Progenitor cell of endocrine pancreas (in vitro differentiated cells): Measurements from ENCODE around the gene EVI5L. TPM values are rescaled to one million over a fixed set of nuclear protein-coding genes. Genes with fewer than 3 reads are reported as not detected.

Experiments used
- DNase-seq: peaks from one replicate; pipeline ENCODE4 v3.0.0; 2021; ENCODE audit warnings: low spot score; ENCODE audit not compliant: unreplicated experiment
- H3K27ac Mint-ChIP-seq: 2 replicates; pipeline ENCODE4 v1.8.0; 2021; ENCODE audit warnings: mild to moderate bottlenecking, moderate library complexity, mixed read lengths
- H3K27me3 Mint-ChIP-seq: 2 replicates; pipeline ENCODE4 v1.8.0; 2021; ENCODE audit warnings: mixed read lengths
- H3K36me3 Mint-ChIP-seq: 2 replicates; pipeline ENCODE4 v1.8.0; 2022; ENCODE audit warnings: mixed read lengths; ENCODE audit not compliant: insufficient read depth
- H3K4me1 Mint-ChIP-seq: 2 replicates; pipeline ENCODE4 v1.8.0; 2021; ENCODE audit warnings: low read depth, mixed read lengths
- H3K4me3 Mint-ChIP-seq: 2 replicates; pipeline ENCODE4 v1.8.0; 2021; ENCODE audit warnings: low read depth, mild to moderate bottlenecking, moderate library complexity, mixed read lengths
- H3K9me3 Mint-ChIP-seq: 2 replicates; pipeline ENCODE4 v1.8.0; 2021; ENCODE audit warnings: low read depth, mixed read lengths
- total RNA-seq: library from RNA; stranded (reverse); gene quantifications from 2 replicates; pipeline ENCODE4 v1.2.1, GENCODE V29; 2021
- TF ChIP-seq, protein P1 (sequence below): fragments of 200-600 bp; sonication (generic); IDR thresholded peaks from one replicate; pipeline ENCODE4 v1.5.0; 2021; ENCODE audit warnings: antibody characterized with exemption, mild to moderate bottlenecking; ENCODE audit not compliant: unreplicated experiment

EVI5L gene
- total RNA-seq, 1 donor from 2014 or later, result 16.2 TPM

DNA sequence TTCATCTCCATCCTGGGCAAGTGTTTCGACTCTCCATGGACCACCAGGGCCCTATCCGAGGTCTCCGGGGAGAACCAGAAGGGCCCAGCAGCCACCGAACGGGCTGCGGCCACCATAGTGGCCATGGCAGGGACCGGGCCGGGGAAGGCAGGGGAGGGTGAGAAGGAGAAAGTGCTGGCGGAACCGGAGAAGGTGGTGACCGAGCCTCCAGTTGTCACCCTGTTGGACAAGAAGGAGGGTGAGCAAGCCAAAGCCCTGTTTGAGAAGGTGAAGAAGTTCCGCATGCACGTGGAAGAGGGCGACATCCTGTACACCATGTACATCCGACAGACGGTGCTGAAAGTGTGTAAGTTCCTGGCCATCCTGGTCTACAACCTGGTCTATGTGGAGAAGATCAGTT lies 68.9 kb downstream of the EVI5L start:
- no peak for DNase-seq
- Mint-ChIP-seq H3K27ac (no peak overlapping the region), H3K4me1 (peaks cover 8% of the 10 kb centered on the region), H3K27me3 (peaks cover 2% of the 10 kb centered on the region), H3K4me3 (no peak overlapping the region), H3K9me3 (no peaks in the 10 kb centered on the region), H3K36me3 (no peaks in the 10 kb centered on the region)
- TF ChIP-seq, protein P1, sequence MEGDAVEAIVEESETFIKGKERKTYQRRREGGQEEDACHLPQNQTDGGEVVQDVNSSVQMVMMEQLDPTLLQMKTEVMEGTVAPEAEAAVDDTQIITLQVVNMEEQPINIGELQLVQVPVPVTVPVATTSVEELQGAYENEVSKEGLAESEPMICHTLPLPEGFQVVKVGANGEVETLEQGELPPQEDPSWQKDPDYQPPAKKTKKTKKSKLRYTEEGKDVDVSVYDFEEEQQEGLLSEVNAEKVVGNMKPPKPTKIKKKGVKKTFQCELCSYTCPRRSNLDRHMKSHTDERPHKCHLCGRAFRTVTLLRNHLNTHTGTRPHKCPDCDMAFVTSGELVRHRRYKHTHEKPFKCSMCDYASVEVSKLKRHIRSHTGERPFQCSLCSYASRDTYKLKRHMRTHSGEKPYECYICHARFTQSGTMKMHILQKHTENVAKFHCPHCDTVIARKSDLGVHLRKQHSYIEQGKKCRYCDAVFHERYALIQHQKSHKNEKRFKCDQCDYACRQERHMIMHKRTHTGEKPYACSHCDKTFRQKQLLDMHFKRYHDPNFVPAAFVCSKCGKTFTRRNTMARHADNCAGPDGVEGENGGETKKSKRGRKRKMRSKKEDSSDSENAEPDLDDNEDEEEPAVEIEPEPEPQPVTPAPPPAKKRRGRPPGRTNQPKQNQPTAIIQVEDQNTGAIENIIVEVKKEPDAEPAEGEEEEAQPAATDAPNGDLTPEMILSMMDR, result no peak

DNA sequence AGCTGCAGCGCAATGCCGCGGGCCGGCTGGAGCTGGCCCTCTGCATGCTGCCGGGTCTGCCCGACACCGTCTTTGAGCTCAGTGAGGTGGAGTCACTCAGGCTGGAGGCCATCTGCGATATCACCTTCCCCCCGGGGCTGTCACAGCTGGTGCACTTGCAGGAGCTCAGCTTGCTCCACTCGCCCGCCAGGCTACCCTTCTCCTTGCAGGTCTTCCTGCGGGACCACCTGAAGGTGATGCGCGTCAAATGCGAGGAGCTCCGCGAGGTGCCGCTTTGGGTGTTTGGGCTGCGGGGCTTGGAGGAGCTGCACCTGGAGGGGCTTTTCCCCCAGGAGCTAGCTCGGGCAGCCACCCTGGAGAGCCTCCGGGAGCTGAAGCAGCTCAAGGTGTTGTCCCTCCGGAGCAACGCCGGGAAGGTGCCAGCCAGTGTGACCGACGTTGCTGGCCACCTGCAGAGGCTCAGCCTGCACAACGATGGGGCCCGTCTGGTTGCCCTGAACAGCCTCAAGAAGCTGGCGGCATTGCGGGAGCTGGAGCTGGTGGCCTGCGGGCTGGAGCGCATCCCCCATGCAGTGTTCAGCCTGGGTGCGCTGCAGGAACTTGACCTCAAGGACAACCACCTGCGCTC lies 69.8 kb downstream of the EVI5L start:
- H3K4me3 Mint-ChIP-seq, result no peak overlapping the region
- peaks cover 12% of the 10 kb centered on the region for H3K4me1 Mint-ChIP-seq
- H3K36me3 Mint-ChIP-seq, result no peaks in the 10 kb centered on the region
- DNase-seq, result no peak
- TF ChIP-seq, protein P1, result no peak
- no peaks in the 10 kb centered on the region for H3K9me3 Mint-ChIP-seq
- no peaks in the 10 kb centered on the region for H3K27me3 Mint-ChIP-seq
- H3K27ac Mint-ChIP-seq, result no peak overlapping the region

DNA sequence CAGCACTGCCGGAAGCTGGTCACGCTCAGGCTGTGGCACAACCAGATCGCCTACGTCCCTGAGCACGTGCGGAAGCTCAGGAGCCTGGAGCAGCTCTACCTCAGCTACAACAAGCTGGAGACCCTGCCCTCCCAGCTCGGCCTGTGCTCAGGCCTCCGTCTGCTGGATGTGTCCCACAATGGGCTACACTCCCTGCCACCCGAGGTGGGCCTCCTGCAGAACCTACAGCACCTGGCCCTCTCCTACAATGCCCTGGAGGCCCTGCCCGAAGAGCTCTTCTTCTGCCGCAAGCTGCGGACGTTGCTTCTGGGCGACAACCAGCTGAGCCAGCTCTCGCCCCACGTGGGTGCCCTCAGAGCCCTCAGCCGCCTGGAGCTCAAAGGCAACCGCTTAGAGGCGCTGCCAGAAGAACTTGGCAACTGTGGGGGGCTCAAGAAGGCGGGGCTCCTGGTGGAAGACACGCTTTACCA lies 70.4 kb downstream of the EVI5L start:
- TF ChIP-seq, protein P1, result no peak
- Mint-ChIP-seq H3K36me3 (no peaks in the 10 kb centered on the region), H3K27ac (no peak overlapping the region), H3K27me3 (no peaks in the 10 kb centered on the region), H3K4me1 (peaks cover 16% of the 10 kb centered on the region), H3K9me3 (no peaks in the 10 kb centered on the region), H3K4me3 (no peak overlapping the region)
- DNase-seq, result no peak

DNA sequence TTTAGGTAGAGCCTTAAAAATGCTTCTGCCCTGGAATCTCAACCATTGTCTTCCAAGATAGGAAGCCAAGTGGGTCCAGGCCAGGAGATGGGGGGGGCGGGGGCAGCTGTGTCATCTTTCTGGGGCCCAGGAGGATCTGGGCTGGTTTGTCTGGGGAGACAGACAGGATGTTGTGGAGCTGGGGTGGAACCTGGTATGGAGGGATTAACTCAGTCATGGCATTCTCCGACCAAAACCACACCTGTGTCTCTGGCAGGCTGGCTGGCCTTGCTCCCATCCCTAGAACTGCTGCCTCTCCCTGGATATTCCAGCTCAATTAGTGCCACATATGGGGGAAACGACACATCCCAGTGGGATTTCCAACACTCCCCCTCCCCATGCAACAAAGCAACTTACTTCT lies 70.9 kb downstream of the EVI5L start:
- H3K4me3 Mint-ChIP-seq, result no peak overlapping the region
- H3K9me3 Mint-ChIP-seq, result no peaks in the 10 kb centered on the region
- no peaks in the 10 kb centered on the region for H3K27me3 Mint-ChIP-seq
- TF ChIP-seq, protein P1, result no peak
- DNase-seq, result no peak
- H3K36me3 Mint-ChIP-seq, result no peaks in the 10 kb centered on the region
- peaks cover 19% of the 10 kb centered on the region for H3K4me1 Mint-ChIP-seq
- H3K27ac Mint-ChIP-seq, result no peak overlapping the region

DNA sequence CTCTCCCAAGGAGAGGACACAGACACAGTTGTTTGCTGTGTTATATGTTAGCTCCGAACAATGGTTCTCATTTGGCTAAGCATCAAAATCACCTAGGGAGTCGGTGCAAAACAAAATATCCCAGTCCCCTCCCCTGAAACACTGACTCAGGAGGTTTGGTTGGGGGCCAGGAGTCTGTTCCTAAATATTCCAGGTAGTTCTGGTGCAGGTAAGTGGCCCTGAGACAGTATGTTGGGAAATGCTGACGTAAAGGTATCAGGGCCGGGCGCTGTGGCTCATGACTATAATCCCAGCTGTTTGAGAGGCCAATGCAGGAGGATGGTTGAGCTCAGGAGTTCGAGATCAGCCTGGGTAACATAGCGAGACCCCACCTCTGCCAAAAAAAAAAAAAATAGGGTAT lies 71.3 kb downstream of the EVI5L start:
- H3K36me3 Mint-ChIP-seq, result no peaks in the 10 kb centered on the region
- H3K4me1 Mint-ChIP-seq, result peaks cover 19% of the 10 kb centered on the region
- no peak overlapping the region for H3K27ac Mint-ChIP-seq
- H3K9me3 Mint-ChIP-seq, result no peaks in the 10 kb centered on the region
- H3K4me3 Mint-ChIP-seq, result no peak overlapping the region
- no peak for DNase-seq
- TF ChIP-seq, protein P1, result no peak
- no peaks in the 10 kb centered on the region for H3K27me3 Mint-ChIP-seq
